Keratinocyte (primary cell): Measurements from ENCODE around the gene TRIM47. TPM values are rescaled to one million over a fixed set of nuclear protein-coding genes. Genes with fewer than 3 reads are reported as not detected.

Source experiments
- DNase-seq: peaks from one replicate; pipeline ENCODE4 v3.0.0-alpha.2; 2011; ENCODE audit warnings: low read depth, missing footprints, low spot score
- FAIRE-seq: peaks from 2 replicates; lab custom pipeline; 2011; peaks lifted over from hg19 to GRCh38; lab: Jason Lieb, UNC
- H2AFZ ChIP-seq: 2 replicates; pipeline ENCODE4 v1.6.0; 2012; ENCODE audit warnings: low read length, control low read depth, inconsistent platforms; ENCODE audit not compliant: control insufficient read depth
- H3K27ac ChIP-seq: 2 replicates; pipeline ENCODE4 v1.5.1; 2011; ENCODE audit warnings: low read length; ENCODE audit not compliant: control insufficient read depth, insufficient read depth
- H3K27me3 ChIP-seq: 3 replicates; pipeline ENCODE4 v1.6.0; 2011; ENCODE audit warnings: low read length; ENCODE audit not compliant: control insufficient read depth, insufficient read depth; ENCODE audit errors: extremely low read depth
- H3K36me3 ChIP-seq, 2 experiments: 2 replicates in 1 of 2; 3 replicates in 1 of 2; pipeline ENCODE4 v1.5.1; 2011; ENCODE audit warnings: low read length in 2 of 2, mild to moderate bottlenecking in 1 of 2; ENCODE audit not compliant: control insufficient read depth in 2 of 2, insufficient read depth in 2 of 2; ENCODE audit errors: extremely low read depth in 1 of 2
- H3K4me1 ChIP-seq: 3 replicates; pipeline ENCODE4 v1.5.1; 2011; ENCODE audit warnings: low read length; ENCODE audit not compliant: control insufficient read depth, insufficient read depth; ENCODE audit errors: extremely low read depth
- H3K4me2 ChIP-seq: 3 replicates; pipeline ENCODE4 v1.6.0; 2011; ENCODE audit warnings: low read depth, low read length; ENCODE audit not compliant: control insufficient read depth, insufficient read depth; ENCODE audit errors: extremely low read depth
- H3K4me3 ChIP-seq, 3 experiments: fragments of 200-600 bp in 1 of 3; sonication (generic) in 1 of 3; 2 replicates in 2 of 3; 3 replicates in 1 of 3; pipeline ENCODE4 v1.5.1; 2011 to 2016; ENCODE audit warnings: low read length in 3 of 3, mild to moderate bottlenecking in 3 of 3, control low read depth in 2 of 3, inconsistent platforms in 1 of 3, low read depth in 1 of 3, mixed read lengths in 1 of 3, mixed run types in 1 of 3, moderate library complexity in 1 of 3; ENCODE audit not compliant: control insufficient read depth in 2 of 3, insufficient read depth in 2 of 3; ENCODE audit errors: extremely low read depth in 1 of 3
- H3K79me2 ChIP-seq: 2 replicates; pipeline ENCODE4 v1.6.0; 2012; ENCODE audit warnings: low read length; ENCODE audit not compliant: control insufficient read depth, insufficient read depth
- H3K9ac ChIP-seq: 3 replicates; pipeline ENCODE4 v1.6.0; 2011; ENCODE audit warnings: low read length; ENCODE audit not compliant: control insufficient read depth, insufficient read depth; ENCODE audit errors: extremely low read depth
- H3K9me1 ChIP-seq: 3 replicates; pipeline ENCODE4 v1.6.0; 2011; ENCODE audit warnings: low read length; ENCODE audit not compliant: control insufficient read depth, insufficient read depth; ENCODE audit errors: extremely low read depth
- H3K9me3 ChIP-seq: 2 replicates; pipeline ENCODE4 v1.5.1; 2012; ENCODE audit warnings: low read depth, low read length; ENCODE audit not compliant: control insufficient read depth
- H4K20me1 ChIP-seq: 3 replicates; pipeline ENCODE4 v1.6.0; 2011; ENCODE audit warnings: low read length; ENCODE audit not compliant: control insufficient read depth, insufficient read depth; ENCODE audit errors: extremely low read depth
- CTCF ChIP-seq, 3 experiments: IDR thresholded peaks in 1 of 3; conservative IDR thresholded peaks in 1 of 3; optimal IDR thresholded peaks in 1 of 3; 2 replicates in 2 of 3; 3 replicates in 1 of 3; pipeline versions ENCODE3 to v1.5.1; 2011; ENCODE audit warnings: low read length in 3 of 3, mild to moderate bottlenecking in 3 of 3, moderate library complexity in 2 of 3, control low read depth in 1 of 3, inconsistent platforms in 1 of 3; ENCODE audit not compliant: insufficient read depth in 2 of 3; ENCODE audit errors: extremely low read depth in 1 of 3
- EZH2 ChIP-seq: IDR thresholded peaks from one replicate; pipeline ENCODE4 v1.6.1; 2012; ENCODE audit warnings: inconsistent platforms, mild to moderate bottlenecking, low read length, moderate library complexity
- dilution Hi-C: fragments of 300-500 bp; cut with MboI; formaldehyde crosslinking; loops from one replicate; pipeline ENCODE4 v1.7.0; 2020; ENCODE audit warnings: low sequenced_read_pairs; ENCODE audit not compliant: extremely low pct_ligation_motif_present
- polyA plus RNA-seq, 5 experiments: library from polyadenylated mRNA; depleted of rRNA in 3 of 5; stranded (reverse) in 3 of 5; stranded (forward) in 1 of 5; unstranded in 1 of 5; fragments of >200 nt; gene quantifications; 1 replicate in 1 of 5; 2 replicates in 3 of 5; 3 replicates in 1 of 5; pipeline versions ENCODE4 v1.2.1 to v1.2.3, GENCODE V29; 2011 to 2012; ENCODE audit warnings: missing spikeins in 2 of 5, low read depth in 1 of 5, low replicate concordance in 1 of 5

Gene TRIM47
- polyA plus RNA-seq, 1 donor (not counting 4 experiments of a cell fraction or from before 2014, with no cell fraction given): 9.4 TPM

- H4K20me1 ChIP-seq: no peaks in the 10 kb centered on the region
- H2AFZ ChIP-seq: no peak overlapping the region
- no peaks in the 10 kb centered on the region for H3K27me3 ChIP-seq
- H3K79me2 ChIP-seq: peaks cover 4% of the 10 kb centered on the region
- no peak for TF ChIP-seq EZH2
- no peak for TF ChIP-seq CTCF (optimal IDR thresholded peaks at IDR 0.05 in 1 of 3, IDR thresholded peaks at IDR 0.05 in 1 of 3, conservative IDR thresholded peaks at IDR 0.05 in 1 of 3; ENCODE audit: extremely low read depth in 1 of 3, insufficient read depth in 2 of 3, low read length in 3 of 3)
- no peak overlapping the region for H3K9ac ChIP-seq
- no peaks in the 10 kb centered on the region for H3K9me1 ChIP-seq
- dilution Hi-C loops: no loop called here
- H3K9me3 ChIP-seq: no peaks in the 10 kb centered on the region
- DNase-seq: no peak
- H3K27ac ChIP-seq: no peak overlapping the region
- peaks cover 9% of the 10 kb centered on the region for H3K4me1 ChIP-seq
- H3K36me3 ChIP-seq: peaks cover 6 to 7% of the 10 kb centered on the region in 2 experiments
- no peak overlapping the region for H3K4me3 ChIP-seq
- FAIRE-seq: no peak
- H3K4me2 ChIP-seq: no peak overlapping the region
Observed at GRCh38 chr17:75891605-75892555, 13.5 kb upstream of the TRIM47 start.

- H3K9me1 ChIP-seq: no peaks in the 10 kb centered on the region
- no peaks in the 10 kb centered on the region for H3K9me3 ChIP-seq
- DNase-seq (no peak), FAIRE-seq (no peak)
- dilution Hi-C loops: no loop called here
- no peak overlapping the region for H3K4me3 ChIP-seq
- no peak overlapping the region for H3K4me2 ChIP-seq
- H2AFZ ChIP-seq: no peak overlapping the region
- TF ChIP-seq EZH2 (no peak), CTCF (optimal IDR thresholded peaks at IDR 0.05 in 1 of 3, IDR thresholded peaks at IDR 0.05 in 1 of 3, conservative IDR thresholded peaks at IDR 0.05 in 1 of 3; ENCODE audit: extremely low read depth in 1 of 3, insufficient read depth in 2 of 3, low read length in 3 of 3) (no peak)
- H3K36me3 ChIP-seq: peaks cover 6 to 7% of the 10 kb centered on the region in 2 experiments
- H3K9ac ChIP-seq: no peak overlapping the region
- no peaks in the 10 kb centered on the region for H4K20me1 ChIP-seq
- H3K4me1 ChIP-seq: peaks cover 9% of the 10 kb centered on the region
- H3K79me2 ChIP-seq: peaks cover 4% of the 10 kb centered on the region
- no peak overlapping the region for H3K27ac ChIP-seq
- no peaks in the 10 kb centered on the region for H3K27me3 ChIP-seq
Observed at GRCh38 chr17:75891022-75891604, 12.7 kb upstream of the TRIM47 start.
